ENCODE data around the gene YOD1.

- TF ChIP-seq CTCF (IDR thresholded peaks at IDR 0.05; ENCODE audit: insufficient read depth, low read length), result no peak
- TF ChIP-seq REST (IDR thresholded peaks at IDR 0.05; ENCODE audit: insufficient replicate concordance, low read depth), result no peak
These were observed 3.0 kb downstream of the YOD1 start for GRCh38 chr1:207048041-207048440.
